Measurements from ENCODE around the gene SKA2. TPM values are rescaled to one million over a fixed set of nuclear protein-coding genes. Genes with fewer than 3 reads are reported as not detected.

Gene SKA2
- total and polyA plus RNA-seq, 2 of the 8 experiments (the other 6 are each of a cell fraction or from before 2014, with no cell fraction given) = 15.6 to 95.8 TPM

GRCh38 chr17:59186850-59187249 is 31.9 kb upstream of the SKA2 start (continued):
- TF ChIP-seq CHD7 (IDR thresholded peaks at IDR 0.05; ENCODE audit: insufficient replicate concordance, low read length) (no peak), SIRT6 (IDR thresholded peaks at IDR 0.05; ENCODE audit: low read length) (no peak), USF2 (IDR thresholded peaks at IDR 0.05; ENCODE audit: low read length) (no peak), SP4 (IDR thresholded peaks at IDR 0.05; ENCODE audit: low read length) (no peak), MAX (IDR thresholded peaks at IDR 0.05) (no peak), EGR1 (IDR thresholded peaks at IDR 0.05; ENCODE audit: borderline replicate concordance, low read depth, low read length) (no peak), RBBP5 (IDR thresholded peaks at IDR 0.05; ENCODE audit: borderline replicate concordance, low read depth, low read length) (no peak)
